WTC11 (cell line): ENCODE results near the gene CYB561D2. TPM values are rescaled to one million over a fixed set of nuclear protein-coding genes. Genes with fewer than 3 reads are reported as not detected.
A peak's percentile ranks its signal among the peaks of the same experiment; 100 is the strongest.

Experiments
- ATAC-seq: fragments of 200-7000 bp; cut with Tn5 transposase; 2 replicates; pipeline ENCODE4 v1.10.0; 2021; ENCODE audit warnings: mild to moderate bottlenecking, moderate library complexity
- CTCF ChIA-PET: fragments of 300-600 bp; sonication (Branson Sonifier 250); formaldehyde crosslinking; loops from one replicate; lab custom pipeline; 2021; ENCODE audit warnings: antibody characterized with exemption; lab: Charles Lee
- POLR2A ChIA-PET: fragments of 350-600 bp; sonication (Branson Sonifier 250); formaldehyde crosslinking; loops from one replicate; lab custom pipeline; 2021; ENCODE audit warnings: antibody characterized with exemption; lab: Charles Lee
- DNase-seq: peaks from one replicate; pipeline ENCODE4 v3.0.0; 2021; ENCODE audit warnings: low spot score
- H3K27ac Mint-ChIP-seq: 2 replicates; pipeline ENCODE4 v1.8.0; 2021; ENCODE audit warnings: mixed read lengths
- H3K27me3 Mint-ChIP-seq: 2 replicates; pipeline ENCODE4 v1.8.0; 2021; ENCODE audit warnings: low read depth, mild to moderate bottlenecking, moderate library complexity, mixed read lengths
- H3K36me3 Mint-ChIP-seq: 2 replicates; pipeline ENCODE4 v1.8.0; 2021; ENCODE audit warnings: mixed read lengths
- H3K4me1 Mint-ChIP-seq: 2 replicates; pipeline ENCODE4 v1.8.0; 2022; ENCODE audit warnings: mixed read lengths
- H3K4me3 Mint-ChIP-seq: 2 replicates; pipeline ENCODE4 v1.8.0; 2021; ENCODE audit warnings: mild to moderate bottlenecking, moderate library complexity, mixed read lengths
- H3K9me3 Mint-ChIP-seq: 2 replicates; pipeline ENCODE4 v1.8.0; 2021; ENCODE audit warnings: mixed read lengths
- CREB1 ChIP-seq: sonication (generic); formaldehyde crosslinking; IDR thresholded peaks from 2 replicates; pipeline ENCODE4 v1.8.0; 2023; ENCODE audit warnings: mild to moderate bottlenecking, missing genetic modification reagents
- CREM ChIP-seq: sonication (generic); formaldehyde crosslinking; IDR thresholded peaks from 2 replicates; pipeline ENCODE4 v1.8.1; 2022; ENCODE audit warnings: mild to moderate bottlenecking, missing genetic modification reagents, moderate library complexity
- GRHL2 ChIP-seq: fragments of 250-450 bp; sonication (Bioruptor Pico); IDR thresholded peaks from 2 replicates; pipeline ENCODE4 v1.8.0; 2022; ENCODE audit warnings: mild to moderate bottlenecking, moderate library complexity; ENCODE audit not compliant: insufficient replicate concordance, severe bottlenecking
- GTF2I ChIP-seq: fragments of 250-450 bp; sonication (Bioruptor Pico); conservative IDR thresholded peaks from 2 replicates; pipeline ENCODE4 v1.4.0; 2021; ENCODE audit warnings: mild to moderate bottlenecking
- KAT7 ChIP-seq: sonication (generic); formaldehyde crosslinking; IDR thresholded peaks from 2 replicates; pipeline ENCODE4 v1.8.1; 2023; ENCODE audit warnings: missing genetic modification reagents, mild to moderate bottlenecking, borderline replicate concordance
- MXD4 ChIP-seq: fragments of 250-450 bp; sonication (Bioruptor Pico); IDR thresholded peaks from 2 replicates; pipeline ENCODE4 v1.8.0; 2021; ENCODE audit warnings: mild to moderate bottlenecking, moderate library complexity, borderline replicate concordance
- NFE2L1 ChIP-seq: sonication (generic); formaldehyde crosslinking; IDR thresholded peaks from 2 replicates; pipeline ENCODE4 v1.8.1; 2023; ENCODE audit warnings: missing genetic modification reagents
- NR3C1 ChIP-seq: sonication (generic); formaldehyde crosslinking; conservative IDR thresholded peaks from 2 replicates; pipeline ENCODE4 v1.8.1; 2023; ENCODE audit warnings: low read depth, mild to moderate bottlenecking, missing genetic modification reagents
- SOX15 ChIP-seq: fragments of 250-450 bp; sonication (Bioruptor Pico); IDR thresholded peaks from 2 replicates; pipeline ENCODE4 v1.9.0; 2021; ENCODE audit warnings: mild to moderate bottlenecking
- SP1 ChIP-seq: sonication (generic); formaldehyde crosslinking; conservative IDR thresholded peaks from 2 replicates; pipeline ENCODE4 v1.8.1; 2022; ENCODE audit warnings: missing genetic modification reagents
- TP53 ChIP-seq: sonication (generic); formaldehyde crosslinking; IDR thresholded peaks from 2 replicates; pipeline ENCODE4 v1.8.1; 2023; ENCODE audit warnings: mild to moderate bottlenecking, missing genetic modification reagents
- ZBTB21 ChIP-seq: sonication (generic); formaldehyde crosslinking; IDR thresholded peaks from 2 replicates; pipeline ENCODE4 v1.8.1; 2023; ENCODE audit warnings: mild to moderate bottlenecking, missing genetic modification reagents, borderline replicate concordance
- ZNF232 ChIP-seq: sonication (generic); formaldehyde crosslinking; IDR thresholded peaks from 2 replicates; pipeline ENCODE4 v1.8.0; 2022; ENCODE audit warnings: mild to moderate bottlenecking, missing genetic modification reagents
- ZNF263 ChIP-seq: sonication (generic); formaldehyde crosslinking; IDR thresholded peaks from 2 replicates; pipeline ENCODE4 v1.8.1; 2022; ENCODE audit warnings: low read depth, mild to moderate bottlenecking, moderate library complexity, missing genetic modification reagents
- total RNA-seq: library from RNA; stranded (reverse); gene quantifications from 3 replicates; pipeline ENCODE4 v1.2.3, GENCODE V29; 2021
- TF ChIP-seq, protein P1 (sequence below): sonication (generic); formaldehyde crosslinking; IDR thresholded peaks from 2 replicates; pipeline ENCODE4 v1.8.0; 2022; ENCODE audit warnings: mild to moderate bottlenecking, missing genetic modification reagents
- TF ChIP-seq, protein P2 (sequence below): sonication (generic); formaldehyde crosslinking; IDR thresholded peaks from 2 replicates; pipeline ENCODE4 v1.8.1; 2022; ENCODE audit warnings: mild to moderate bottlenecking, moderate library complexity, missing genetic modification reagents
- TF ChIP-seq, protein P3 (sequence below): fragments of 250-450 bp; sonication (Bioruptor Pico); IDR thresholded peaks from 2 replicates; pipeline ENCODE4 v1.9.0; 2021; ENCODE audit warnings: mild to moderate bottlenecking
- TF ChIP-seq, protein P4 (sequence below): sonication (generic); formaldehyde crosslinking; IDR thresholded peaks from 2 replicates; pipeline ENCODE4 v1.8.0; 2023; ENCODE audit warnings: missing genetic modification reagents, mild to moderate bottlenecking, borderline replicate concordance
- TF ChIP-seq, protein P5 (sequence below): fragments of 250-450 bp; sonication (Bioruptor Pico); conservative IDR thresholded peaks from 2 replicates; pipeline ENCODE4 v1.9.0; 2021; ENCODE audit warnings: mild to moderate bottlenecking
- TF ChIP-seq, protein P6 (sequence below): sonication (generic); formaldehyde crosslinking; IDR thresholded peaks from 2 replicates; pipeline ENCODE4 v1.8.1; 2023; ENCODE audit warnings: mild to moderate bottlenecking, missing genetic modification reagents
- TF ChIP-seq, protein P7 (sequence below): sonication (generic); formaldehyde crosslinking; IDR thresholded peaks from 2 replicates; pipeline ENCODE4 v1.8.1; 2023; ENCODE audit warnings: mild to moderate bottlenecking, moderate library complexity, missing genetic modification reagents
- TF ChIP-seq, protein P8 (sequence below): sonication (generic); formaldehyde crosslinking; IDR thresholded peaks from 2 replicates; pipeline ENCODE4 v1.8.0; 2022; ENCODE audit warnings: mild to moderate bottlenecking, missing genetic modification reagents

The CYB561D2 gene
- total RNA-seq, 1 experiment from 2014 or later = 9.8 TPM

DNA sequence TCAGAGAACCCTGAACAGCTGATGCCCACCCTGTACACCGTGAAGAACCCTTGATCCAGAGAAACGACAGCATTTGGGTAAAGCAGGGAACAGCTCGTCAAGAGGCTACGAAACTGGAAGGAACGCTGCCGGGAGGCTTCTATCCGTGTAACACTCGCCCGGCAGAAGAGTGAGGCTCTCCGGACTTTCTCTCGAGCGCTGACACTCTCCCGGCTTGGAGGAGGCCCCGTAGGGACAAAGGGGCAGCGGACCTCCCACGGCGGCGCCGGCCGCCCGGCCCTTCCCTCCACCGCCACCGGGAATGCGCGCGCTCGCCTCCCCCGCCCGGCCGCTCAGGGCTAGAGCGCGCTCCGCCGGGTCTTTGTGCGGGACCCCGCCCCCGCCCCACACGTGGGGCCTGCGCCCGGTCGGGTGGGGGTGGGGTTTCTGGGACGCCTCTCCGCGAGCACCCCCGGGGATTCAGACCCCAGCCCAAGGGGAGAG, 29.8 kb upstream of the CYB561D2 start (continued):
- TF ChIP-seq, protein P1, sequence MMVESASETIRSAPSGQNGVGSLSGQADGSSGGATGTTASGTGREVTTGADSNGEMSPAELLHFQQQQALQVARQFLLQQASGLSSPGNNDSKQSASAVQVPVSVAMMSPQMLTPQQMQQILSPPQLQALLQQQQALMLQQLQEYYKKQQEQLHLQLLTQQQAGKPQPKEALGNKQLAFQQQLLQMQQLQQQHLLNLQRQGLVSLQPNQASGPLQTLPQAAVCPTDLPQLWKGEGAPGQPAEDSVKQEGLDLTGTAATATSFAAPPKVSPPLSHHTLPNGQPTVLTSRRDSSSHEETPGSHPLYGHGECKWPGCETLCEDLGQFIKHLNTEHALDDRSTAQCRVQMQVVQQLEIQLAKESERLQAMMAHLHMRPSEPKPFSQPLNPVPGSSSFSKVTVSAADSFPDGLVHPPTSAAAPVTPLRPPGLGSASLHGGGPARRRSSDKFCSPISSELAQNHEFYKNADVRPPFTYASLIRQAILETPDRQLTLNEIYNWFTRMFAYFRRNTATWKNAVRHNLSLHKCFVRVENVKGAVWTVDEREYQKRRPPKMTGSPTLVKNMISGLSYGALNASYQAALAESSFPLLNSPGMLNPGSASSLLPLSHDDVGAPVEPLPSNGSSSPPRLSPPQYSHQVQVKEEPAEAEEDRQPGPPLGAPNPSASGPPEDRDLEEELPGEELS = no peak
- TF ChIP-seq GRHL2 (CRISPR knock-in tag) = no peak
- no peak for TF ChIP-seq NR3C1
- TF ChIP-seq, protein P2, sequence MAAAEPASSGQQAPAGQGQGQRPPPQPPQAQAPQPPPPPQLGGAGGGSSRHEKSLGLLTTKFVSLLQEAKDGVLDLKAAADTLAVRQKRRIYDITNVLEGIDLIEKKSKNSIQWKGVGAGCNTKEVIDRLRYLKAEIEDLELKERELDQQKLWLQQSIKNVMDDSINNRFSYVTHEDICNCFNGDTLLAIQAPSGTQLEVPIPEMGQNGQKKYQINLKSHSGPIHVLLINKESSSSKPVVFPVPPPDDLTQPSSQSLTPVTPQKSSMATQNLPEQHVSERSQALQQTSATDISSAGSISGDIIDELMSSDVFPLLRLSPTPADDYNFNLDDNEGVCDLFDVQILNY (CRISPR knock-in tag) = no peak
- peak; percentile 52; the same call in 1 of the 2 replicates for TF ChIP-seq TP53 (CRISPR knock-in tag)
- TF ChIP-seq ZBTB21 (CRISPR knock-in tag) = no peak
- TF ChIP-seq, protein P3, sequence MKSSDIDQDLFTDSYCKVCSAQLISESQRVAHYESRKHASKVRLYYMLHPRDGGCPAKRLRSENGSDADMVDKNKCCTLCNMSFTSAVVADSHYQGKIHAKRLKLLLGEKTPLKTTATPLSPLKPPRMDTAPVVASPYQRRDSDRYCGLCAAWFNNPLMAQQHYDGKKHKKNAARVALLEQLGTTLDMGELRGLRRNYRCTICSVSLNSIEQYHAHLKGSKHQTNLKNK = no peak
- no peak for TF ChIP-seq MXD4 (CRISPR knock-in tag)
- TF ChIP-seq SOX15 (CRISPR knock-in tag) = no peak
- no peak for TF ChIP-seq SP1 (CRISPR knock-in tag)
- TF ChIP-seq ZNF232 (CRISPR knock-in tag) = no peak
- TF ChIP-seq, protein P4, sequence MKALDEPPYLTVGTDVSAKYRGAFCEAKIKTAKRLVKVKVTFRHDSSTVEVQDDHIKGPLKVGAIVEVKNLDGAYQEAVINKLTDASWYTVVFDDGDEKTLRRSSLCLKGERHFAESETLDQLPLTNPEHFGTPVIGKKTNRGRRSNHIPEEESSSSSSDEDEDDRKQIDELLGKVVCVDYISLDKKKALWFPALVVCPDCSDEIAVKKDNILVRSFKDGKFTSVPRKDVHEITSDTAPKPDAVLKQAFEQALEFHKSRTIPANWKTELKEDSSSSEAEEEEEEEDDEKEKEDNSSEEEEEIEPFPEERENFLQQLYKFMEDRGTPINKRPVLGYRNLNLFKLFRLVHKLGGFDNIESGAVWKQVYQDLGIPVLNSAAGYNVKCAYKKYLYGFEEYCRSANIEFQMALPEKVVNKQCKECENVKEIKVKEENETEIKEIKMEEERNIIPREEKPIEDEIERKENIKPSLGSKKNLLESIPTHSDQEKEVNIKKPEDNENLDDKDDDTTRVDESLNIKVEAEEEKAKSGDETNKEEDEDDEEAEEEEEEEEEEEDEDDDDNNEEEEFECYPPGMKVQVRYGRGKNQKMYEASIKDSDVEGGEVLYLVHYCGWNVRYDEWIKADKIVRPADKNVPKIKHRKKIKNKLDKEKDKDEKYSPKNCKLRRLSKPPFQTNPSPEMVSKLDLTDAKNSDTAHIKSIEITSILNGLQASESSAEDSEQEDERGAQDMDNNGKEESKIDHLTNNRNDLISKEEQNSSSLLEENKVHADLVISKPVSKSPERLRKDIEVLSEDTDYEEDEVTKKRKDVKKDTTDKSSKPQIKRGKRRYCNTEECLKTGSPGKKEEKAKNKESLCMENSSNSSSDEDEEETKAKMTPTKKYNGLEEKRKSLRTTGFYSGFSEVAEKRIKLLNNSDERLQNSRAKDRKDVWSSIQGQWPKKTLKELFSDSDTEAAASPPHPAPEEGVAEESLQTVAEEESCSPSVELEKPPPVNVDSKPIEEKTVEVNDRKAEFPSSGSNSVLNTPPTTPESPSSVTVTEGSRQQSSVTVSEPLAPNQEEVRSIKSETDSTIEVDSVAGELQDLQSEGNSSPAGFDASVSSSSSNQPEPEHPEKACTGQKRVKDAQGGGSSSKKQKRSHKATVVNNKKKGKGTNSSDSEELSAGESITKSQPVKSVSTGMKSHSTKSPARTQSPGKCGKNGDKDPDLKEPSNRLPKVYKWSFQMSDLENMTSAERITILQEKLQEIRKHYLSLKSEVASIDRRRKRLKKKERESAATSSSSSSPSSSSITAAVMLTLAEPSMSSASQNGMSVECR = no peak
- TF ChIP-seq, protein P5, sequence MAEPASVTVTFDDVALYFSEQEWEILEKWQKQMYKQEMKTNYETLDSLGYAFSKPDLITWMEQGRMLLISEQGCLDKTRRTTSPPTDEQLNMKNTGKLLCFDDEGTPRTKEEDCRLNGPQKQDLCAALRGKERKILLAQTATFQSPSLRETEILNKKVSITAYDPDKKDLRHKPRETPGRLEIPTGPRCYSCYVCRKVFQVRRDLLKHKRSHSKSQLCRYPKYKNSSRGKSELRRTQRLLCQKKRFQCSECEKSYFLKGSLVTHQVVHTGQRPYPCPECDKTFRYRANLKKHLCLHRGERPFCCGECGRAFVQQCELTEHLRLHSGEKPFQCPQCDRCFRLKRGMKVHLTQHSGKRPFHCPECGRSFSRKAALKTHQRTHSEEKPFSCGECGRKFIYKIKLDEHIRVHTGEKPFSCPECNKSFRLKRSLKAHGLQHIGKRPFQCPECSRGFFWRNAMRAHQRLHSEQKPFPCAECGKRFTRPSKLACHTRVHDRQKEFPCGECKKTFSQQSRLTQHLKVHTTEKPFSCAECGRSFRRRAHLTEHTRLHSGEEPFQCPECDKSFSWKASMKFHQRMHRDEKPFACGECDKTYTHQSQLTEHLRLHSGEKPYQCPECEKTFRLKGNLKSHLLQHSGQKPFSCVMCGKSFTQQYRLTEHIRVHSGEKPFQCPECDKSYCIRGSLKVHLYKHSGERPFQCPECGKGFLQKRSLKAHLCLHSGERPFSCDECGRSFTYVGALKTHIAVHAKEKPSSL (CRISPR knock-in tag) = no peak

DNA sequence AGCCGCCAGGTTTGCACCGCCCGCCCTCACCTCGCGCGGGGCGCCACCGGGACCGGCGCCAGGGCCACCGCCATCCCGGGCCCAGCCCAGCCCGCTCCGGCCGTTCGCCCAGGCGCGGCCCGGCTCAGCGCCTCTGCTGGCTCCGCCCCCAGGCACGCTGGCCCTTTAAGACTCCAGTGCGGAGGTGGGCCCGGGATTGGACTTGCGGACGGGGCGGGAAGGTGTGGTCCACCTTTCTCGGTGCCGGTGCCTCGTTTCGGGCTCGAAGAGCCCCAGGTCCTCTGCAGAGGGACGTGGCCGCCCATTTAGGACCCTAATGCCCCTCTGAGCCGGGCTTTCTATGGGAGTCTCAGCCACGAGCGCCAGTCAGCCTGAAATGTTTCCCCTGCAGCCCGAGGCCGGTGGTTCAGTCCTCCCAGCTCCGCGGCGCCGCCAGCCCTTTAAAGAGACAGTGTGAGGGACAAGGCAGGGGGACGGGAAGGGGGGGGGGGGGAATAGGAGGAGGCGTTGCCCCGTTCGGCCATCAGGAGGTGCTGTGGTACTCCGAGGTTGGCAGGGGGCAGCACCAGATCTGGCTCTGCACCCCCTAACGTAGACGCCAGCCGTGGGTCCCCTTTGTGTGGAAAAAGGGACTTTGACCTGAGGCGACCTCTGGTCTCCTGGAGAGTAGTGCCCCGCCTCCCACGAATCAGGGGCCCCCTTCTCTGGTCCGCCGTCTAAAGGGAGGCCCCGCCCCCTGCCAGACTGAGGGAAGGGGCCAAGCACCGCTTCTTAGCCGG, 29.1 kb upstream of the CYB561D2 start:
- POLR2A ChIA-PET = interaction anchor here (0.6 to 2.0 kb wide), 5 partner anchors 16 to 125 kb away, joined by 3 to 8 read pairs (median 5); partner anchors contain the start of genes HYAL3 and NAA80
- H3K9me3 Mint-ChIP-seq = no peaks in the 10 kb centered on the region
- TF ChIP-seq, protein P6, sequence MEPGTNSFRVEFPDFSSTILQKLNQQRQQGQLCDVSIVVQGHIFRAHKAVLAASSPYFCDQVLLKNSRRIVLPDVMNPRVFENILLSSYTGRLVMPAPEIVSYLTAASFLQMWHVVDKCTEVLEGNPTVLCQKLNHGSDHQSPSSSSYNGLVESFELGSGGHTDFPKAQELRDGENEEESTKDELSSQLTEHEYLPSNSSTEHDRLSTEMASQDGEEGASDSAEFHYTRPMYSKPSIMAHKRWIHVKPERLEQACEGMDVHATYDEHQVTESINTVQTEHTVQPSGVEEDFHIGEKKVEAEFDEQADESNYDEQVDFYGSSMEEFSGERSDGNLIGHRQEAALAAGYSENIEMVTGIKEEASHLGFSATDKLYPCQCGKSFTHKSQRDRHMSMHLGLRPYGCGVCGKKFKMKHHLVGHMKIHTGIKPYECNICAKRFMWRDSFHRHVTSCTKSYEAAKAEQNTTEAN (CRISPR knock-in tag) = 0 out of 2 replicates have a peak, but pooled peaks have one; percentile 9
- TF ChIP-seq KAT7 (CRISPR knock-in tag) (peak; percentile 42; the same call in 1 of the 2 replicates), GTF2I (CRISPR knock-in tag) (no peak), CREB1 (CRISPR knock-in tag) (0 out of 2 replicates have a peak, but pooled peaks have one; percentile 36), CREM (CRISPR knock-in tag) (peak; percentile 59; the same call in 1 of the 2 replicates), ZNF263 (CRISPR knock-in tag) (0 out of 2 replicates have a peak, but pooled peaks have one; percentile 10), NFE2L1 (CRISPR knock-in tag) (peak; percentile 25; the same call in 1 of the 2 replicates)
- TF ChIP-seq, protein P7, sequence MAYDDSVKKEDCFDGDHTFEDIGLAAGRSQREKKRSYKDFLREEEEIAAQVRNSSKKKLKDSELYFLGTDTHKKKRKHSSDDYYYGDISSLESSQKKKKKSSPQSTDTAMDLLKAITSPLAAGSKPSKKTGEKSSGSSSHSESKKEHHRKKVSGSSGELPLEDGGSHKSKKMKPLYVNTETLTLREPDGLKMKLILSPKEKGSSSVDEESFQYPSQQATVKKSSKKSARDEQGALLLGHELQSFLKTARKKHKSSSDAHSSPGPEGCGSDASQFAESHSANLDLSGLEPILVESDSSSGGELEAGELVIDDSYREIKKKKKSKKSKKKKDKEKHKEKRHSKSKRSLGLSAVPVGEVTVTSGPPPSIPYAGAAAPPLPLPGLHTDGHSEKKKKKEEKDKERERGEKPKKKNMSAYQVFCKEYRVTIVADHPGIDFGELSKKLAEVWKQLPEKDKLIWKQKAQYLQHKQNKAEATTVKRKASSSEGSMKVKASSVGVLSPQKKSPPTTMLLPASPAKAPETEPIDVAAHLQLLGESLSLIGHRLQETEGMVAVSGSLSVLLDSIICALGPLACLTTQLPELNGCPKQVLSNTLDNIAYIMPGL (CRISPR knock-in tag) = peak; percentile 65; the same call in 1 of the 2 replicates
- TF ChIP-seq, protein P8, sequence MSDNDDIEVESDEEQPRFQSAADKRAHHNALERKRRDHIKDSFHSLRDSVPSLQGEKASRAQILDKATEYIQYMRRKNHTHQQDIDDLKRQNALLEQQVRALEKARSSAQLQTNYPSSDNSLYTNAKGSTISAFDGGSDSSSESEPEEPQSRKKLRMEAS = peak; percentile 28; the same call in 1 of the 2 replicates

More for the DNA sequence above, 29.1 kb upstream of the CYB561D2 start:
- Mint-ChIP-seq H3K36me3 (peaks cover 33% of the 10 kb centered on the region), H3K27me3 (no peaks in the 10 kb centered on the region), H3K27ac (peak overlapping the region; percentile 97), H3K4me3 (peak overlapping the region; percentile 88), H3K4me1 (peaks cover 40% of the 10 kb centered on the region)
- CTCF ChIA-PET = interaction anchor here (0.6 to 5.5 kb wide), 38 partner anchors 11 to 1381 kb away, joined by 3 to 95 read pairs (median 4); partner anchors contain the start of genes CYB561D2, HEMK1, HYAL1 and HYAL3
- DNase-seq = peak; percentile 90
- ATAC-seq = peak; percentile 71
